Spleen (tissue), 11 donors: Measurements from ENCODE around the gene EIF2D. TPM values are rescaled to one million over a fixed set of nuclear protein-coding genes. Genes with fewer than 3 reads are reported as not detected.

Source experiments
- DNase-seq: peaks from one replicate; pipeline ENCODE4 v3.0.0-alpha.2; 2020
- H3K27ac ChIP-seq, 8 donors: fragments of 200-600 bp; sonication (generic) in 7 of 8; 1 replicate in 4 of 8; 2 replicates in 4 of 8; pipeline versions ENCODE4 v1.5.0 to v1.8.0; 2016 to 2021; ENCODE audit warnings: inconsistent platforms in 4 of 8, mild to moderate bottlenecking in 4 of 8, moderate library complexity in 1 of 8
- H3K27me3 ChIP-seq, 7 donors: fragments of 200-600 bp; sonication (generic) in 6 of 7; replicated peaks in 1 of 7; 1 replicate in 4 of 7; 2 replicates in 3 of 7; pipeline versions ENCODE4 v1.5.0 to v1.8.0; 2016 to 2021; ENCODE audit warnings: inconsistent platforms in 3 of 7, mild to moderate bottlenecking in 1 of 7
- H3K36me3 ChIP-seq, 6 donors: fragments of 200-600 bp; sonication (generic) in 5 of 6; 1 replicate in 4 of 6; 2 replicates in 2 of 6; pipeline versions ENCODE4 v1.5.0 to v1.8.0; 2016 to 2021; ENCODE audit warnings: inconsistent platforms in 2 of 6
- H3K4me1 ChIP-seq, 6 donors: fragments of 200-600 bp; sonication (generic) in 5 of 6; 1 replicate in 3 of 6; 2 replicates in 3 of 6; pipeline versions ENCODE4 v1.5.0 to v1.8.0; 2016 to 2021; ENCODE audit warnings: inconsistent platforms in 3 of 6
- H3K4me3 ChIP-seq, 8 donors: fragments of 200-600 bp; sonication (generic) in 7 of 8; 1 replicate in 4 of 8; 2 replicates in 4 of 8; pipeline versions ENCODE4 v1.5.0 to v1.8.0; 2016 to 2021; ENCODE audit warnings: inconsistent platforms in 4 of 8, mild to moderate bottlenecking in 4 of 8, moderate library complexity in 2 of 8
- H3K9me3 ChIP-seq, 8 donors: fragments of 200-600 bp; sonication (generic) in 7 of 8; 1 replicate in 4 of 8; 2 replicates in 4 of 8; pipeline versions ENCODE4 v1.5.0 to v1.8.0; 2016 to 2021; ENCODE audit warnings: inconsistent platforms in 4 of 8
- CTCF ChIP-seq, 11 experiments: fragments of 200-600 bp in 7 of 11; fragments of 450-650 bp in 4 of 11; sonication (generic) in 4 of 11; IDR thresholded peaks in 8 of 11; conservative IDR thresholded peaks in 3 of 11; 1 replicate in 7 of 11; 2 replicates in 4 of 11; pipeline versions ENCODE4 v1.4.0 to v1.8.0; 2016 to 2021; ENCODE audit warnings: antibody characterized with exemption in 11 of 11, inconsistent platforms in 4 of 11, mild to moderate bottlenecking in 1 of 11
- POLR2A ChIP-seq, 3 donors: fragments of 450-650 bp; IDR thresholded peaks; one replicate each; pipeline ENCODE4 v1.5.1; 2017; ENCODE audit warnings: antibody characterized with exemption in 3 of 3, mild to moderate bottlenecking in 1 of 3
- POLR2AphosphoS5 ChIP-seq, 3 donors: sonication (generic); formaldehyde crosslinking; IDR thresholded peaks; one replicate each; pipeline ENCODE4 v1.5.1; 2017; ENCODE audit warnings: antibody characterized with exemption in 3 of 3
- WGBS, 5 donors: extraction: QIAGEN DNeasy Blood & Tissue Kit in 3 of 5; methylation state at CpG; one replicate each; pipeline versions ENCODE4 v1.1.5 to v1.1.7; 2013 to 2018; 5-methylcytosine and 5-hydroxymethylcytosine counted together
- intact Hi-C: fragments of 100-400 bp; cut with DNase I; formaldehyde crosslinking; loops from one replicate; pipeline ENCODE4 v1.15.0; 2023; ENCODE audit warnings: low total_unique reads
- polyA plus RNA-seq, 3 donors: library from polyadenylated mRNA; stranded (reverse); fragments of 200-250 nt; gene quantifications; one replicate each; pipeline ENCODE4 v1.2.1, GENCODE V29; 2013
- total RNA-seq, 7 donors: library from RNA; depleted of rRNA in 3 of 7; stranded (reverse); fragments of >200 nt in 3 of 7; fragmentation: NEBNext Ultra II Directional in 4 of 7; extraction: Animal tissue kit (Norgen Biotek cat#: 25700) in 4 of 7; gene quantifications; one replicate each; pipeline versions ENCODE4 v1.1.0 to v1.2.1, GENCODE V29; 2016 to 2021
- donor health status: healthy with polysubstance abuse.
- donor health status: DM: no; HTN: no; CAD: no; lungs with moderate emphysema.
- donor health status: DM: no; HTN: no; CAD: no.
- donor health status: Bipolar disorder and iron deficiency.
- donor health status: healthy.
- donor health status: DM: no; HTN: no; CAD: no.
- donor health status: DM: yes; HTN: yes; CAD: no.

EIF2D gene
- total and polyA plus RNA-seq, 10 donors: 38.7 to 51.6 (median 43.9) TPM

GRCh38 chr1:206580438-206581113 is 31.7 kb downstream of the EIF2D start:
- intact Hi-C loops: loop anchor here (2.0 to 5.0 kb wide), 2 partner anchors 34 to 98 kb away; no protein-coding TSS in a partner anchor
- WGBS, 5 donors: 79 to 85% (median 81%) methylated on average over 8 of the region's 8 CpGs
- no peaks in the 10 kb centered on the region for H3K27me3 ChIP-seq
- DNase-seq: no peak
- H3K27ac ChIP-seq: peak overlapping the region; percentile 79 to 98 (median 95)
- H3K4me3 ChIP-seq: peak overlapping the region in 1 of 8 donors; percentile 59
- no peak for TF ChIP-seq CTCF (IDR thresholded peaks at IDR 0.05 in 8 of 11, conservative IDR thresholded peaks at IDR 0.05 in 3 of 11)
- no peak for TF ChIP-seq POLR2AphosphoS5 (IDR thresholded peaks at IDR 0.05)
- TF ChIP-seq POLR2A (IDR thresholded peaks at IDR 0.05): no peak
- H3K36me3 ChIP-seq: peaks cover 7 to 48% (median 27%) of the 10 kb centered on the region in 6 donors
- no peaks in the 10 kb centered on the region for H3K9me3 ChIP-seq
- H3K4me1 ChIP-seq: peaks cover 81 to 100% (median 98%) of the 10 kb centered on the region in 6 donors

GRCh38 chr1:206579747-206580437 is 32.4 kb downstream of the EIF2D start:
- 28 to 38% (median 33%) methylated on average over 10 to 11 of the region's 11 CpGs for WGBS, 5 donors
- Histone ChIP-seq H3K4me1 (peaks cover 85 to 100% (median 98%) of the 10 kb centered on the region in 6 donors), H3K9me3 (no peaks in the 10 kb centered on the region), H3K4me3 (peak overlapping the region in 1 of 8 donors; percentile 59), H3K27ac (peak overlapping the region; percentile 79 to 98 (median 95)), H3K36me3 (peaks cover 2 to 41% (median 20%) of the 10 kb centered on the region in 6 donors), H3K27me3 (no peaks in the 10 kb centered on the region)
- DNase-seq: peak; percentile 98
- TF ChIP-seq CTCF (IDR thresholded peaks at IDR 0.05 in 8 of 11, conservative IDR thresholded peaks at IDR 0.05 in 3 of 11) (peak in 1 of 11 experiments; percentile 25), POLR2A (IDR thresholded peaks at IDR 0.05) (no peak), POLR2AphosphoS5 (IDR thresholded peaks at IDR 0.05) (peak; percentile 83 to 95 (median 85))
- intact Hi-C loops: loop anchor here (2.0 to 5.0 kb wide), 2 partner anchors 33 to 98 kb away; no protein-coding TSS in a partner anchor

- H3K36me3 ChIP-seq: peaks cover 0 to 38% (median 11%) of the 10 kb centered on the region in 6 donors
- H3K4me3 ChIP-seq: peak overlapping the region in 1 of 8 donors; percentile 59
- no peaks in the 10 kb centered on the region for H3K27me3 ChIP-seq
- intact Hi-C loops: no loop called here
- peaks cover 92 to 100% (median 99%) of the 10 kb centered on the region in 6 donors for H3K4me1 ChIP-seq
- TF ChIP-seq POLR2A (IDR thresholded peaks at IDR 0.05) (no peak), POLR2AphosphoS5 (IDR thresholded peaks at IDR 0.05) (no peak), CTCF (IDR thresholded peaks at IDR 0.05 in 8 of 11, conservative IDR thresholded peaks at IDR 0.05 in 3 of 11) (no peak)
- DNase-seq: no peak
- peak overlapping the region; percentile 79 to 98 (median 95) for H3K27ac ChIP-seq
- H3K9me3 ChIP-seq: no peaks in the 10 kb centered on the region
- WGBS, 5 donors: 70 to 88% (median 86%) methylated on average over 4 of the region's 4 CpGs
Measured at GRCh38 chr1:206578978-206579374, 33.3 kb downstream of the EIF2D start.
